ENCODE results near the gene TERT.

GRCh38 chr5:1206521-1207412 is 88.1 kb downstream of the TERT start:
- TF ChIP-seq FOXA1 (IDR thresholded peaks at IDR 0.05) = no peak
- TF ChIP-seq NFRKB (IDR thresholded peaks at IDR 0.05) = no peak

Data from HEK293T (cell line).